Heart right ventricle (tissue), 16 donors: Measurements from ENCODE around the gene LRSAM1. TPM values are rescaled to one million over a fixed set of nuclear protein-coding genes. Genes with fewer than 3 reads are reported as not detected.

Experiments
- ATAC-seq, 8 donors: fragments of 200-7000 bp; cut with Tn5 transposase; one replicate each; pipeline ENCODE4 v1.9.1; 2020; ENCODE audit warnings: mild to moderate bottlenecking in 8 of 8, moderate library complexity in 8 of 8, moderate number of reproducible peaks in 1 of 8
- DNase-seq, 2 donors: peaks; one replicate each; pipeline ENCODE4 v3.0.0-alpha.2; 2020
- H3K27ac ChIP-seq, 10 donors: fragments of 200-600 bp; sonication (generic) in 2 of 10; one replicate each; pipeline versions ENCODE4 v1.5.0 to v1.8.0; 2020 to 2022; ENCODE audit warnings: mild to moderate bottlenecking in 3 of 10
- H3K27me3 ChIP-seq, 7 donors: fragments of 200-600 bp; one replicate each; pipeline ENCODE4 v1.8.0; 2021 to 2022; ENCODE audit warnings: mild to moderate bottlenecking in 2 of 7
- H3K36me3 ChIP-seq, 9 donors: fragments of 200-600 bp; sonication (generic) in 1 of 9; one replicate each; pipeline versions ENCODE4 v1.5.0 to v1.8.0; 2020 to 2022; ENCODE audit warnings: mild to moderate bottlenecking in 2 of 9
- H3K4me1 ChIP-seq, 9 donors: fragments of 200-600 bp; sonication (generic) in 1 of 9; one replicate each; pipeline versions ENCODE4 v1.5.0 to v1.8.0; 2020 to 2022; ENCODE audit warnings: mild to moderate bottlenecking in 4 of 9
- H3K4me3 ChIP-seq, 10 donors: fragments of 200-600 bp; sonication (generic) in 2 of 10; one replicate each; pipeline versions ENCODE4 v1.5.0 to v1.8.0; 2020 to 2022; ENCODE audit warnings: mild to moderate bottlenecking in 7 of 10, moderate library complexity in 2 of 10
- H3K9me3 ChIP-seq, 11 donors: fragments of 200-600 bp in 10 of 11; sonication (generic) in 2 of 11; one replicate each; pipeline versions ENCODE4 v1.5.0 to v1.8.0; 2013 to 2022; ENCODE audit warnings: mild to moderate bottlenecking in 2 of 11, control low read depth in 1 of 11, moderate library complexity in 1 of 11
- WGBS, 2 donors: extraction: QIAGEN DNeasy Blood & Tissue Kit; methylation state at CpG; one replicate each; pipeline ENCODE4 v1.1.7; 2013; ENCODE audit warnings: inconsistent platforms in 1 of 2; 5-methylcytosine and 5-hydroxymethylcytosine counted together
- intact Hi-C, 10 donors: fragments of 100-400 bp; cut with DNase I; formaldehyde crosslinking; loops; one replicate each; pipeline versions ENCODE4 v1.11.1 to v1.14.2; 2022
- polyA plus RNA-seq, 2 donors: library from polyadenylated mRNA; stranded (reverse); fragments of 200-250 nt; gene quantifications; one replicate each; pipeline ENCODE4 v1.2.3, GENCODE V29; 2013
- total RNA-seq, 10 donors: library from RNA; stranded (reverse); fragmentation: NEBNext Ultra II Directional in 3 of 10; extraction: Animal tissue kit (Norgen Biotek cat#: 25700) in 3 of 10; gene quantifications; one replicate each; pipeline versions ENCODE4 v1.2.1 to v1.2.4, GENCODE V29; 2021 to 2023
- TF ChIP-seq, protein P1 (sequence below), 9 donors: fragments of 200-600 bp; sonication (generic) in 2 of 9; IDR thresholded peaks; one replicate each; pipeline versions ENCODE4 v1.5.0 to v1.8.0; 2021 to 2022; ENCODE audit warnings: antibody characterized with exemption in 9 of 9, mild to moderate bottlenecking in 5 of 9, moderate library complexity in 1 of 9
- donor health status: Arrhythmogenic right ventricular cardiomyopathy.
- donor health status: ischemic (EF 13 %, LVEDD 7.1; RV severe dilation, severe dysfunction).
- donor health status: healthy with polysubstance abuse.
- donor health status: DM: no; HTN: yes; CAD: no.
- donor health status: DM: no; HTN: no; CAD: no.
- donor health status: ischemic (EF 25% LVEDD 6.9; RV normal size, moderate dysfunction).
- donor health status: ischemic (EF 25% LVEDD 5.7; RV mildly dilated, moderate dysfunction).
- donor health status: healthy.
- donor health status: DM: yes; HTN: yes; CAD: no.
- donor health status: Ischemic cardiomyopathy.
- donor health status: ischemic (EF 35%, LVEDD 5.7; RV mildly dilated, moderate dysfunction).
- donor health status: nonischemic (EF 11% LVEDD 7.7; RV severe dilation, severe dysfunction).
- donor health status: DM: yes; HTN: yes; CAD: no.
- donor health status: PGD.
- donor health status: ischemic (EF 29% LVEDD 5.4; RV normal size, mild dysfunction).
- donor health status: nonischemic (EF 23%, LVEDD 6.1; RV moderate dilation, normal function).

LRSAM1 gene
- total and polyA plus RNA-seq, 12 donors = 21.2 to 59.9 (median 29.5) TPM

DNA sequence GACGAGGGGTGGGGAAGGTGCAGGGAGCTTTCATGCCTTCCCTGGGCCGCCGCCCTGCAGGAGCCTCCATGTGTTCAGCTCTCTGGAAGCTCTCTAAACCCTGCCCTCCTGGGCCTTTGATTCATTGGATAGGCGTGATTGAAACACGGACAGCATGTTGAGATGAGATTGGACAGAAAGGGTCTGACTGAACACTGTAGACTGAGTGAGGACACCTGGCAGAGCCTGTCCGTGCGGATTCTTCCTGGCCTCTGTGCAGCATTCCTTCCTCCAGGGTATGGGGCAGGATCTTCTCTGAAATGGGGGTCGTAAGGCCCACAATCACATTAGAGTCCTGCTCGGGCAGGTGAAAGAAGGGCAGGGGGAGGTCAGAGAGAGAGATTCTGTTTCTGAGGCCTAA, 12.9 kb upstream of the LRSAM1 start:
- H3K36me3 ChIP-seq = peaks cover 10 to 100% (median 91%) of the 10 kb centered on the region in 9 donors
- no peak overlapping the region for H3K4me3 ChIP-seq
- intact Hi-C loops = loop anchor here in 1 of 10 donors (5.0 kb wide), 1 partner anchor 1089 kb away; no protein-coding TSS in a partner anchor
- DNase-seq (no peak), ATAC-seq (no peak)
- H3K27me3 ChIP-seq = no peaks in the 10 kb centered on the region
- 93 to 94% methylated on average over 9 of the region's 9 CpGs for WGBS, 2 donors
- TF ChIP-seq, protein P1, sequence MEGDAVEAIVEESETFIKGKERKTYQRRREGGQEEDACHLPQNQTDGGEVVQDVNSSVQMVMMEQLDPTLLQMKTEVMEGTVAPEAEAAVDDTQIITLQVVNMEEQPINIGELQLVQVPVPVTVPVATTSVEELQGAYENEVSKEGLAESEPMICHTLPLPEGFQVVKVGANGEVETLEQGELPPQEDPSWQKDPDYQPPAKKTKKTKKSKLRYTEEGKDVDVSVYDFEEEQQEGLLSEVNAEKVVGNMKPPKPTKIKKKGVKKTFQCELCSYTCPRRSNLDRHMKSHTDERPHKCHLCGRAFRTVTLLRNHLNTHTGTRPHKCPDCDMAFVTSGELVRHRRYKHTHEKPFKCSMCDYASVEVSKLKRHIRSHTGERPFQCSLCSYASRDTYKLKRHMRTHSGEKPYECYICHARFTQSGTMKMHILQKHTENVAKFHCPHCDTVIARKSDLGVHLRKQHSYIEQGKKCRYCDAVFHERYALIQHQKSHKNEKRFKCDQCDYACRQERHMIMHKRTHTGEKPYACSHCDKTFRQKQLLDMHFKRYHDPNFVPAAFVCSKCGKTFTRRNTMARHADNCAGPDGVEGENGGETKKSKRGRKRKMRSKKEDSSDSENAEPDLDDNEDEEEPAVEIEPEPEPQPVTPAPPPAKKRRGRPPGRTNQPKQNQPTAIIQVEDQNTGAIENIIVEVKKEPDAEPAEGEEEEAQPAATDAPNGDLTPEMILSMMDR (IDR thresholded peaks at IDR 0.05) = no peak
- no peak overlapping the region for H3K27ac ChIP-seq
- H3K4me1 ChIP-seq = no peaks in the 10 kb centered on the region
- no peaks in the 10 kb centered on the region for H3K9me3 ChIP-seq

DNA sequence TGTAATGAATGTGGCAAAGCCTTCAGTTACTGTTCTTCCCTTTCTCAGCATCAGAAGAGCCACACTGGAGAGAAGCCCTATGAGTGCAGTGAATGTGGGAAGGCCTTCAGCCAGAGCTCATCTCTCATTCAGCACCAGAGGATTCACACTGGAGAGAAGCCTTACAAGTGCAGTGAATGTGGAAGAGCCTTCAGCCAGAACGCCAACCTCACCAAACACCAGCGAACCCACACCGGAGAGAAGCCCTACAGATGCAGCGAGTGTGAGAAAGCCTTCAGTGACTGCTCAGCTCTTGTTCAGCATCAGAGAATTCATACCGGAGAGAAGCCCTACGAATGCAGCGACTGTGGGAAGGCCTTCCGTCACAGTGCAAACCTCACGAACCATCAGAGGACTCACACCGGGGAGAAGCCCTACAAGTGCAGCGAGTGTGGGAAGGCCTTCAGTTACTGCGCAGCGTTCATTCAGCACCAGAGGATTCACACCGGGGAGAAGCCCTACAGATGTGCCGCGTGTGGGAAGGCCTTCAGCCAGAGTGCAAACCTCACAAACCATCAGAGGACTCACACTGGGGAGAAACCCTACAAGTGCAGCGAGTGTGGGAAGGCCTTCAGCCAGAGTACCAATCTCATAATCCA, 6.9 kb upstream of the LRSAM1 start:
- DNase-seq (no peak), ATAC-seq (no peak)
- peaks cover 0 to 100% (median 87%) of the 10 kb centered on the region in 9 donors for H3K36me3 ChIP-seq
- no peaks in the 10 kb centered on the region for H3K27me3 ChIP-seq
- H3K4me1 ChIP-seq = peaks cover 0 to 16% (median 10%) of the 10 kb centered on the region in 9 donors
- TF ChIP-seq, protein P1 (IDR thresholded peaks at IDR 0.05) = no peak
- no peak overlapping the region for H3K4me3 ChIP-seq
- H3K9me3 ChIP-seq = peaks cover 0 to 3% (median 0%) of the 10 kb centered on the region in 11 donors
- intact Hi-C loops = no loop called here
- H3K27ac ChIP-seq = no peak overlapping the region
- 87 to 95% methylated on average over 17 of the region's 17 CpGs for WGBS, 2 donors

DNA sequence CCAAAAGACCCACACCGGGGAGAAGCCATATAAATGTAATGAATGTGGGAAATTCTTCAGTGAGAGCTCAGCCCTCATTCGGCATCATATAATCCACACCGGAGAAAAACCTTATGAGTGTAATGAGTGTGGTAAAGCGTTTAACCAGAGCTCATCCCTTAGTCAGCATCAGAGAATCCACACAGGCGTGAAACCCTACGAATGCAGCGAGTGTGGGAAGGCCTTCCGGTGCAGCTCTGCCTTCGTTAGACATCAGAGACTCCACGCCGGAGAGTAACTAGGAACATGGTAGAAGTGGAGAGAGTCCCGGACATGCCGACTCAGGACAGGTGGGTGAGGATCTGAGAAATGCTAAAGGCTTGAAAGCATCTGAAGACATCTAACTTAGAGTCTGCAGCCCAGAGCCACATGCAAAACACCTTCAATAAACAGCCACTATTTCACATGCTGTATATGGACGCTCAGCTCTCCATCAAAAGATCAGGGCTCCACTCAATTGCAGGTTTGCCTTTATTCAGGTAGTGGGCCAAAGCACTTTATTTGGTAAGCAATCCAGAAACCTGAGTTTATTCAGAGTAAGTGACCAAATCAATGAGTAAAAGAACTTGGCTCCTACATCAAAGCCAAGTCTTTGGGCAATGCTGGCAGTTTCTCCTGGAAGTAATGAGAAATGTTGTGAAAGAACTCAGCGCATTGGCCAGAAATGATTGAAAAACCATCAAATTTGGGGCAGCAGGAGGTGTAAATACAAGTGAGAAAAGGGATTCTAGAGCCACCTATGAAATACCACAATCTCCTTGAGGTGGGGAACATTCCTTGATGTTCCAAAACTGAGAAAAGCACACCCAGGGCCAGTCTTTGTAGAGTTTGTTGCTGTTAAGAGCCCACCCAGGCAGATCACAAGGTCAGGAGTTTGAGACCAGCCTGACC, 6.1 kb upstream of the LRSAM1 start:
- H3K4me3 ChIP-seq = no peak overlapping the region
- intact Hi-C loops = no loop called here
- DNase-seq (no peak), ATAC-seq (no peak)
- no peaks in the 10 kb centered on the region for H3K27me3 ChIP-seq
- H3K4me1 ChIP-seq = peaks cover 3 to 24% (median 18%) of the 10 kb centered on the region in 9 donors
- H3K27ac ChIP-seq = no peak overlapping the region
- peaks cover 0 to 3% (median 0%) of the 10 kb centered on the region in 11 donors for H3K9me3 ChIP-seq
- TF ChIP-seq, protein P1 (IDR thresholded peaks at IDR 0.05) = no peak
- WGBS, 2 donors = 95% methylated on average over 15 of the region's 15 CpGs
- peaks cover 0 to 100% (median 80%) of the 10 kb centered on the region in 9 donors for H3K36me3 ChIP-seq

DNA sequence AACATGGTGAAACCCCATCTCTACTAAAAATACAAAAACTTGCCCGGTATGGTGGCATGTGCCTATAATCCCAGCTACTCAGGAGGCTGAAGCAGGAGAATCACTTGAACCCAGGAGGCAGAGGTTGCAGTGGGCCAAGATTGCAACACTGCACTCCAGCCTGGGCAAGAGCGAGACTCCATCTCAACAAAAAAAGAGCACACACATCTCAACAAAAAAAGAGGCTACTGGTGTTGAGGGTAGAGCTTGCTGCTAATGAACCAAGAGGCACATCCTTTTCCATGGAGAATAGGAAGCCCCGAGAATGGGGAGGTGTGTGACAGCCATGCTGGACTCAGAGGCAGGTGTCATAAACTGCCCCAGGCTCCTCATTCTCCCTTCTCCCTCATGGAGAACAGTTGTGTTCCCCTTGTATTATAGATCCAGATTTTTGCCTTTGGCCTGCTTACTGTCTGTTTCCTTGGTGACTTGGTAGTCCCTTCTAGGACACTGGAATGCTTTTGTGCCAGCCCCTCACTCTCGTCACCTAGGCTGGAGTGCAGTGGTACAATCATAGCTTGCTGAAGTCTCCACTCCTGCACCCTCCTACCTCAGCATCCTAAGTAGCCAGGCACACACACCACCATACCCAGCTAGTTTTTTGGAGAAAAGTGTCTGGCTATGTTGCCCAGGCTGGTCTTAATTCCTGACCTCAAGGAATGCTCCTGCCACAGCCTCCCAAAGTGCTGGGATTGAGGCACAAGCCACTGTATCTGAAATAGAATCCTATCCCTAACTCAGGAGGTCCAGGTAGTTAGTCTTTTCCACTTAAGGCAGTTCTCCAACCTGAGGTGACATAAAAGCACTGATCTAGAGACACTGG, 5.2 kb upstream of the LRSAM1 start:
- Histone ChIP-seq H3K27ac (no peak overlapping the region), H3K9me3 (peaks cover 0 to 3% (median 0%) of the 10 kb centered on the region in 11 donors), H3K36me3 (peaks cover 0 to 91% (median 72%) of the 10 kb centered on the region in 9 donors), H3K27me3 (no peaks in the 10 kb centered on the region), H3K4me3 (no peak overlapping the region), H3K4me1 (peaks cover 3 to 29% (median 23%) of the 10 kb centered on the region in 9 donors)
- intact Hi-C loops = no loop called here
- 77 to 82% methylated on average over 4 of the region's 4 CpGs for WGBS, 2 donors
- no peak for DNase-seq
- ATAC-seq = no peak
- TF ChIP-seq, protein P1 (IDR thresholded peaks at IDR 0.05) = no peak
